NCI-H146 treated with DMSO at 0.1 percent for 48 hours (cell line): ENCODE results near the gene ANKRD10.

Experiments used
- DNase-seq: peaks from one replicate; lab custom pipeline; 2025; ENCODE audit not compliant: unreplicated experiment; lab: John Stamatoyannopoulos, UW

Gene ANKRD10

GRCh38 chr13:110915874-110916206, 971 bp upstream of the ANKRD10 start:
- no peak for DNase-seq

- DNase-seq = peak; percentile 83
Measured at GRCh38 chr13:110914331-110915056, 375 bp downstream of the ANKRD10 start.

GRCh38 chr13:110914081-110914330, 863 bp downstream of the ANKRD10 start:
- DNase-seq = peak; percentile 56

DNA sequence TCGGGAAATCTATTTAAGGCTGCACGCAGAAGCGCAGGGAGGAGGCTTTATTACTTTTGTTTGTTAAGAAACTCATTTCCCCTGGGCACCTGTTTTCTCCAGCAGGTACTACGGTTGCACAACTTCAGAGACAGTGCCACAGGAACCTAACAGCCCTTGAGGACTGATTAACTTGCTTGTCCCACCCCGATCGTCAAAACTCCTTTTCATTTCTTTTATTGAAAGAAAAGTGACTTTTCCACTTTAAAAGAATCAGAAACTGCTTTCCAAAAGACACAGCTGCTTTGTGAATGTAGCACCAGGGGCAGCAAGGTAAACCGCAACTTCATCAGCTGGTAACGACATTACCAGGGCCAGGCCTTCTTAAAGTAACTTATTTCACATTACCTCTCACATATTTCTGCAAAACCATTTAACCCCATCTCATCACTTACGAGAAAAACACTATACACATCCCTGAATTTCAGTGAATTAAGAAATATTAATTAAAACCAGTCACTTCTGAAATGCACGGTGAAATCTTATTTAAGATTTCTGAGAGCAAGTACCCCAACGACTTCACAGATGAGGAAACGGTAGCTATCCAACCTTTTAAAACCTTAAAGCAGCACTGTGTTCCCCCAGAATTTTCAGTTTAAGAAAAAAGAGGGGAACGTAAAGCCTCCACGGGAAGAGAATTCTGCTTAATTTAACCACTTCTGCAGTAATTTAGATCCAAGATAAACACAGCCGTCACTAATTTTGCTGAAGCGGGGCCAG, 1.4 kb downstream of the ANKRD10 start:
- no peak for DNase-seq

- DNase-seq = no peak
Measured at GRCh38 chr13:110912651-110913051, 2.2 kb downstream of the ANKRD10 start.

- no peak for DNase-seq
Measured at GRCh38 chr13:110911880-110912279, 3.0 kb downstream of the ANKRD10 start.

- no peak for DNase-seq
Measured at GRCh38 chr13:110910013-110910890, 4.6 kb downstream of the ANKRD10 start.

DNA sequence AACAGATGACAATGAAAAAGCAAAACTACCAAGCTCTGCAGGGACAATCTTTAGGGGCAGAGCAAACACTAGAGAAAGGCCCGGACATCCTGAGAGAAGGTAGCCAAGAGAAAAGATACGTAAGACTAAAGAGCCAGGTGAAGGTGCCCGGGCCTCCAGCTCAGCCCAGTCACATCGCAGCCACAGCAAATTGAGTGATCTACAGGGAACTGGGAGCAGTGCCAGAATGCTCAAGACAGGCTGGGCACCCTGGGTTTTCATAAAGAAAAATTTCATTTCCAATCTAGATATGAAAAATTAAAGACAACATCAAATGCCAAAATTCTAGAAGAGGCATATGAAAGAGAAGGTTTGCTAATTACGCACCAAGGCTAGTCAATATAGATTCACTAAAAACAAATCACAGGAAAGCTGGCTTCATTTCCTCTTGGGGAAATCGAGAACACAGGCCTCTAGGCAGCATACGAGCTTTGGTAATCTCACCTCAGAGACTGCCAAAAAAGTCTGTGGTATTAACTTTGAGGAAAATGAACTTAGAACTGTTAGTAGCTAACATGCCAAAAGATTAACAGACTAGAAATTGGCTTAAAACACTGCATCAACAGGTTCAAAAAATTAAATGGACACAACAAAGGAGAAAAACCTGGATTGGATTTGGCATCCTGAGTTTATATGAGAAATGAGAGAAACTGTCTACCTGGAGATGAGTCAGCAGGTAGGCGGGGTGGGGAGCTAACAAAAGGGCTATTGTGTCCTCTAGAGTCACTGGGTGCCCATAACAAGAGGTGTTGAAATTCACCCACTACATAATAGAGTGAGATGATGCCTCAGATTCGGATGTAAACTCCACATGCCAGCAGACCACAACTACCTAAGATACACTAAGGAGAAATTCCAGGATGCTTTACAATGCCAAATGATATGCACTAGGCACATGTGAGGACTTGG, 6.6 kb downstream of the ANKRD10 start:
- DNase-seq = peak; percentile 23

- DNase-seq = no peak
Measured at GRCh38 chr13:110907301-110907700, 7.6 kb downstream of the ANKRD10 start.

GRCh38 chr13:110904748-110905147, 10.1 kb downstream of the ANKRD10 start:
- no peak for DNase-seq

DNA sequence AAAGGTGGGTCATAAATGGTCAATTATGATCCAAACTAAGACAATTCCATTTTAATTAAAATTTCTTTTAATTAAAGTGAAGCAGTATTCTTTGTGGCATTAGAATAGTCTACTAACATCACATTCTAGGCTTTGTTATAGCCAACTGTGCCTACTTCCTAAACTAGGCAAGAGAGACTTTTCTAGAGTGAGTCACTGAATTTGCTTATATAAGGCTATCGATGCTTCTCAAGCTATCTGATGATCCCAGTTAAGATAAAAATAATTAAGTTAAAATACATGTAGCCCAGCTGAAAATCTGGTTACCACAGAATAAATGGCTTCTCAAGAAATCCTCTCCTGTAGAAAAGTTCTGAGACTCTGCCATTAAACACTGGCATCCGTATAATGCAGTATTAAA, 12.5 kb downstream of the ANKRD10 start:
- DNase-seq = no peak

DNA sequence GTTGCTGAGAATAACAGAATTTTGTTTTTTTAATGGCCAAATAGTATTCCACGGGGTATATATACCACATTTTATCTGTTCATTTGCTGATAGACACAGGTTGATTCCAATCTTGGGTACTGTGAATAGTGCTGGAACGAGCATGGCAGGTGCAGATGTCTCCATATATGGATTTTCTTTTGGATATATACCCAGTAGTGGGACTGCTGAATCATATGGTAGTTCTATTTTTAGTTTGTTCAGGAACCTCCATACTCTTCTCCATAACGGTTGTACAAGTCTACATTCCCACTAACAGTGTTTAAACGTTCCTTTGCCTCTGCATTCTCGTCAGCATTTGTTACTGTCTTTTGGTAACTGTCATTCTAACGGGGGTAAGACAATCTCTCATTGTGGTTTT, 17.3 kb downstream of the ANKRD10 start:
- no peak for DNase-seq

- no peak for DNase-seq
Measured at GRCh38 chr13:110897014-110897413, 17.9 kb downstream of the ANKRD10 start.

DNA sequence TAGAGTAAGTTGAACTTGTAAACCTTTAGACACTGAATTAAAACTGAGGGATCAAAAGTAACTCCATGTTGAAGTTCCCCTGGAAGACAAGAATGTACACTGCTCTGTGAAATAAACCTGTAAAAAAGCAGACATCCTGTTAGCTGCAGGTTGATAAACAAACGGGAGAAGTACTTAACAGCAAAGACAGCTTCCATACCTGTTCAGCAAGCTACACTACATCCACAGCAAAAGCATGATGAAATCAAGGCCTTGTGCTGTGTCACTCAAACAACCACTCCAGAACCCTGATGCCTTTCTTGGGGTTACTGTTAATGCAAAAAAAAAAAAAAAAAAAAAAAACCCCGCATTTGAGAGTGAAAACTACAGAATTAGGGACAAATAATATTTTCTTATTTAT, 20.8 kb downstream of the ANKRD10 start:
- DNase-seq = no peak

DNA sequence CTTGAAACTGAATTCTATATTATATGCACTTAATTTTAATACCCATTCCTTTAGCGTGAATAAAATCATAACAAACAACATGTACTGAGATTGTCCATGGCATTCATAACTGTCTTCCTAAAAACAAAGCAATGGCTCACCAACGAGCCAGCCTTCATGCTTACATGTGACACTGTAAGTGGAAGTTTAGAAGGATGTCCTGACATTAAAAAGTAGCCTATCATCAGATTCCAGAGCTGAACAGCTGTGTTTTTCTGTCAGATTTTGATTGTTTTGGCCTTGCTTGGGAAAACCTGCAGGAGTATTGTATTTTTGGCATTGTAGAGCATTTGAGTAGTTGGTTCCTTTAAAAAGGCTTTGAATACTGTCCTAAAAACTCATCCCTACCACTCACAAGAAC, 21.3 kb downstream of the ANKRD10 start:
- no peak for DNase-seq

DNA sequence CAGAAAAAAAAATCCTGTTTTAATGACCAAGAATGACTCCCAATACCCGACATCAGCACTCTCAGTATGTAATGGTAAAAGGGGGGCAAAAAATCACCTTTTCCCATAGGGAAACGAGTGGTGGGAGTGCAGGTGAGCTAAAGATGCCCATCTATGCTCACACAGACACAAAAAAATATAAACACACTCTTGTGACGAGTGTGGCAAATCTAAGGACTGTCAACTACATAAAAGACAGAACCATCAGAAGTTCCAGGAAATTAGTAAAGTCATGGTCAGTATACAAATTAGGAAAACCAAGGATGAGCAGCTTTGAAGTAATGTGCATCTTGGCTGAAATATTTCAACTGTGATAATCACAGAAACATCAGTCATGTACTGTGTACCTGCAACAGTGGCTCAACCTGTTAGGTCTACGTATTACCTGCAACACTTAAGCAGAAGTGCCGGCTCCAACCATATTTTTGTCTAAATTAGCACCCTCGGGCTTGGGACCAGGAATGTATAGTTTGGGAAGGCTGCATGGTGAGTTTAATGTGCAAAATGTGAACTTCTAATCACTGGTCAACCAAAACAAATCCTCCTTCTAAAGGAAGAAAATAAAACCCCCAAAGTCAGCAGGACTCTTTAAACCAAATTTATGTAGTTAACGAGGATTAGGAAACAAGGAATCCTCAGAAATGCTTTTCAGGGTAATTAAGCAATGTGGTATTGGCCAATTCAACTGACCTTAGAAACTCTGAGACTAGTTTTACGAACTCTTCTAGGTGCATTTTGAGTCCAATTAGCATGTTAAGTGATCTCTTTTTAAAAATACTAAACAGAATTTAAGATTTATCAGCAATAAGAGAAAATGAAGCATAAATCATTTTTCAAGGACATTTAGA, 24.3 kb downstream of the ANKRD10 start:
- DNase-seq = no peak

GRCh38 chr13:110888390-110888789, 26.5 kb downstream of the ANKRD10 start:
- no peak for DNase-seq

GRCh38 chr13:110887597-110888333, 27.1 kb downstream of the ANKRD10 start:
- DNase-seq = no peak

GRCh38 chr13:110886870-110887596, 27.8 kb downstream of the ANKRD10 start:
- no peak for DNase-seq
